HepG2 (cell line): ENCODE measurements around the gene EPDR1. TPM values are rescaled to one million over a fixed set of nuclear protein-coding genes. Genes with fewer than 3 reads are reported as not detected.

Source experiments
- ARHGAP35 ChIP-seq: sonication (generic); formaldehyde crosslinking; IDR thresholded peaks from 2 replicates; pipeline ENCODE4 v1.9.0; 2022; ENCODE audit warnings: mild to moderate bottlenecking, inconsistent platforms, moderate library complexity, missing genetic modification reagents, borderline replicate concordance
- CREB1 ChIP-seq, 2 experiments: fragments of 450-650 bp in 1 of 2; IDR thresholded peaks; 2 replicates each; pipeline ENCODE4 v1.6.1; 2016 to 2017; ENCODE audit warnings: control low read depth in 1 of 2, mild to moderate bottlenecking in 1 of 2, missing compliant biosample characterization in 1 of 2, missing genetic modification characterization in 1 of 2
- MBD4 ChIP-seq: IDR thresholded peaks from 2 replicates; pipeline ENCODE4 v1.6.1; 2012; ENCODE audit warnings: low read length, inconsistent platforms, borderline replicate concordance
- NR1H2 ChIP-seq: sonication (generic); formaldehyde crosslinking; IDR thresholded peaks from 2 replicates; pipeline ENCODE4 v1.8.1; 2022; ENCODE audit warnings: low read depth, missing genetic modification reagents, borderline replicate concordance
- ONECUT2 ChIP-seq: sonication (generic); formaldehyde crosslinking; IDR thresholded peaks from 2 replicates; pipeline ENCODE4 v1.4.0; 2020; ENCODE audit warnings: missing genetic modification reagents
- PTBP1 ChIP-seq: fragments of 200-400 bp; formaldehyde crosslinking; IDR thresholded peaks from 2 replicates; pipeline ENCODE4 v1.6.1; 2018; ENCODE audit warnings: low read length, low read depth; ENCODE audit not compliant: poor library complexity, severe bottlenecking
- REL ChIP-seq: sonication (generic); formaldehyde crosslinking; conservative IDR thresholded peaks from 2 replicates; pipeline ENCODE4 v1.8.0; 2022; ENCODE audit warnings: mild to moderate bottlenecking, missing genetic modification reagents, moderate library complexity
- SNAPC2 ChIP-seq: sonication (generic); formaldehyde crosslinking; IDR thresholded peaks from 2 replicates; pipeline ENCODE4 v1.8.1; 2022; ENCODE audit warnings: mild to moderate bottlenecking, missing genetic modification reagents
- ZFP36L1 ChIP-seq: sonication (generic); formaldehyde crosslinking; IDR thresholded peaks from 2 replicates; pipeline ENCODE4 v1.8.0; 2022; ENCODE audit warnings: mild to moderate bottlenecking, missing genetic modification reagents, moderate library complexity
- ZFP36L2 ChIP-seq: sonication (generic); formaldehyde crosslinking; IDR thresholded peaks from 2 replicates; pipeline ENCODE4 v1.4.0; 2020; ENCODE audit warnings: missing genetic modification reagents
- ZNF251 ChIP-seq: sonication (generic); formaldehyde crosslinking; IDR thresholded peaks from 2 replicates; pipeline ENCODE4 v1.9.0; 2021; ENCODE audit warnings: mild to moderate bottlenecking, missing genetic modification reagents
- ZNF30 ChIP-seq: sonication (generic); formaldehyde crosslinking; IDR thresholded peaks from 2 replicates; pipeline ENCODE4 v1.5.0; 2020; ENCODE audit warnings: mild to moderate bottlenecking, missing genetic modification reagents
- ZNF441 ChIP-seq: sonication (generic); formaldehyde crosslinking; IDR thresholded peaks from 2 replicates; pipeline ENCODE4 v1.7.0; 2021; ENCODE audit warnings: missing genetic modification reagents, borderline replicate concordance
- ZNF777 ChIP-seq: sonication (generic); formaldehyde crosslinking; IDR thresholded peaks from 2 replicates; pipeline ENCODE4 v1.4.0; 2020; ENCODE audit warnings: missing genetic modification reagents
- polyA plus RNA-seq, 8 experiments: library from polyadenylated mRNA; depleted of rRNA in 3 of 8; stranded (reverse) in 7 of 8; unstranded in 1 of 8; fragments of >200 nt; fragmentation: Illumina TruSeq in 4 of 8; extraction: Trizol in 4 of 8; gene quantifications; 2 replicates each; pipeline versions ENCODE4 v1.2.1 to v1.2.3, GENCODE V29; 2011 to 2016; ENCODE audit warnings: low read depth in 4 of 8, missing spikeins in 1 of 8, mixed read lengths in 1 of 8; ENCODE audit not compliant: insufficient read depth in 1 of 8
- total RNA-seq, 5 experiments: library from RNA; depleted of rRNA; stranded (reverse); fragments of >200 nt; fragmentation: Illumina TruSeq; extraction: Trizol; gene quantifications; 2 replicates each; pipeline ENCODE4 v1.2.3, GENCODE V29; 2016; ENCODE audit warnings: low read depth in 1 of 5
- TF ChIP-seq, protein P1 (sequence below): sonication (generic); formaldehyde crosslinking; IDR thresholded peaks from 2 replicates; pipeline ENCODE4 v1.4.0; 2020; ENCODE audit warnings: mild to moderate bottlenecking, missing genetic modification reagents
- TF ChIP-seq, protein P2 (sequence below): IDR thresholded peaks from 2 replicates; pipeline ENCODE4 v1.6.1; 2018; ENCODE audit warnings: missing genetic modification reagents, mild to moderate bottlenecking, missing compliant biosample characterization
- TF ChIP-seq, protein P3 (sequence below): IDR thresholded peaks from 2 replicates; pipeline ENCODE4 v1.6.1; 2012; ENCODE audit warnings: low read length, improper control_type of control experiment
- TF ChIP-seq, protein P4 (sequence below): sonication (generic); formaldehyde crosslinking; IDR thresholded peaks from 2 replicates; pipeline ENCODE4 v1.5.0; 2020; ENCODE audit warnings: missing genetic modification reagents, mild to moderate bottlenecking, borderline replicate concordance
- TF ChIP-seq, protein P5 (sequence below): IDR thresholded peaks from 2 replicates; pipeline ENCODE4 v1.6.1; 2012; ENCODE audit warnings: inconsistent platforms

The EPDR1 gene
- total and polyA plus RNA-seq, 2 of the 13 experiments (the other 11 are each of a cell fraction or from before 2014, with no cell fraction given), result 38.3 to 50.2 TPM

DNA sequence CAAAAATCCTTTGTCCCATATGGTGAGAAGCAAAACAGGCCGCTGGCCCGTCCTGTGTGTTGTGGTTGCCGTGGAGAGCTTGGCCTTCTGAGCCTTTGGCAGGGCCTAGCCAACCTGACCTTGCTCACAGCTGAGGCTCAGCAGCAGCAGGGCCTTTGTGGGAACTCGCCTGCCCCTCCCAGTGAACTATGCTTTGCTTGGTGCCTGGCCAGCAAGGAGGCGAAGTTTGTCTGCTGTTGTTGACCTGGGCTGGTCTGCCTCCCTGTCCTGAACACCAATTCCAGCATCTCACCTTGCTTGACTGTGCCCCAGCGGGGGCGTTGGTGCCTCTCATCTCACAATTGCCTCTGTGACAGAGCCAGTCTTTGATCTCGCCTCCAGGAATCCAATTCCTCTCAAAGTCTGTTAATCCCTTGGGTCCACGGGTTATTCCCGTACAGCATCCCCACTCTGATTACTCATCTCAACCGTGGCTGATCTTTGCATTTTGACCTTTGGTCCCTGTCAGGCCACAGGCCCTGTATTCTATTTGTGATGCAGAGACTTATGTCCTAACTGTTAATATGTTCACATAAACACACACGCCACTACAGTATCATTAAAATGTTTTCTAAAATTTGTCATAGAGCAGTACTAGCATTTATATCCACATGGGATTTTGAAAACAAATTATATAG lies 22.6 kb downstream of the EPDR1 start (continued):
- TF ChIP-seq, protein P1, sequence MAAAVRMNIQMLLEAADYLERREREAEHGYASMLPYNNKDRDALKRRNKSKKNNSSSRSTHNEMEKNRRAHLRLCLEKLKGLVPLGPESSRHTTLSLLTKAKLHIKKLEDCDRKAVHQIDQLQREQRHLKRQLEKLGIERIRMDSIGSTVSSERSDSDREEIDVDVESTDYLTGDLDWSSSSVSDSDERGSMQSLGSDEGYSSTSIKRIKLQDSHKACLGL, result peak; percentile 38; the same call in 1 of the 2 replicates
- peak; percentile 79; the same call in 1 of the 2 replicates for TF ChIP-seq ZFP36L1 (CRISPR knock-in tag)
- no peak for TF ChIP-seq REL (CRISPR knock-in tag)
- no peak for TF ChIP-seq NR1H2
- 0 out of 2 replicates have a peak, but pooled peaks have one; percentile 46 for TF ChIP-seq ZNF30
- TF ChIP-seq ONECUT2 (CRISPR knock-in tag), result peak; percentile 53; the same call in 1 of the 2 replicates
- TF ChIP-seq, protein P2, sequence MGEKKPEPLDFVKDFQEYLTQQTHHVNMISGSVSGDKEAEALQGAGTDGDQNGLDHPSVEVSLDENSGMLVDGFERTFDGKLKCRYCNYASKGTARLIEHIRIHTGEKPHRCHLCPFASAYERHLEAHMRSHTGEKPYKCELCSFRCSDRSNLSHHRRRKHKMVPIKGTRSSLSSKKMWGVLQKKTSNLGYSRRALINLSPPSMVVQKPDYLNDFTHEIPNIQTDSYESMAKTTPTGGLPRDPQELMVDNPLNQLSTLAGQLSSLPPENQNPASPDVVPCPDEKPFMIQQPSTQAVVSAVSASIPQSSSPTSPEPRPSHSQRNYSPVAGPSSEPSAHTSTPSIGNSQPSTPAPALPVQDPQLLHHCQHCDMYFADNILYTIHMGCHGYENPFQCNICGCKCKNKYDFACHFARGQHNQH (CRISPR knock-in tag), result peak; percentile 97
- TF ChIP-seq ZNF777 (CRISPR knock-in tag), result peak; percentile 35; the same call in 1 of the 2 replicates
- TF ChIP-seq MBD4, result peak; percentile 66; the same call in 1 of the 2 replicates
- TF ChIP-seq ZNF251, result no peak
- TF ChIP-seq PTBP1, result no peak
- TF ChIP-seq, protein P3, sequence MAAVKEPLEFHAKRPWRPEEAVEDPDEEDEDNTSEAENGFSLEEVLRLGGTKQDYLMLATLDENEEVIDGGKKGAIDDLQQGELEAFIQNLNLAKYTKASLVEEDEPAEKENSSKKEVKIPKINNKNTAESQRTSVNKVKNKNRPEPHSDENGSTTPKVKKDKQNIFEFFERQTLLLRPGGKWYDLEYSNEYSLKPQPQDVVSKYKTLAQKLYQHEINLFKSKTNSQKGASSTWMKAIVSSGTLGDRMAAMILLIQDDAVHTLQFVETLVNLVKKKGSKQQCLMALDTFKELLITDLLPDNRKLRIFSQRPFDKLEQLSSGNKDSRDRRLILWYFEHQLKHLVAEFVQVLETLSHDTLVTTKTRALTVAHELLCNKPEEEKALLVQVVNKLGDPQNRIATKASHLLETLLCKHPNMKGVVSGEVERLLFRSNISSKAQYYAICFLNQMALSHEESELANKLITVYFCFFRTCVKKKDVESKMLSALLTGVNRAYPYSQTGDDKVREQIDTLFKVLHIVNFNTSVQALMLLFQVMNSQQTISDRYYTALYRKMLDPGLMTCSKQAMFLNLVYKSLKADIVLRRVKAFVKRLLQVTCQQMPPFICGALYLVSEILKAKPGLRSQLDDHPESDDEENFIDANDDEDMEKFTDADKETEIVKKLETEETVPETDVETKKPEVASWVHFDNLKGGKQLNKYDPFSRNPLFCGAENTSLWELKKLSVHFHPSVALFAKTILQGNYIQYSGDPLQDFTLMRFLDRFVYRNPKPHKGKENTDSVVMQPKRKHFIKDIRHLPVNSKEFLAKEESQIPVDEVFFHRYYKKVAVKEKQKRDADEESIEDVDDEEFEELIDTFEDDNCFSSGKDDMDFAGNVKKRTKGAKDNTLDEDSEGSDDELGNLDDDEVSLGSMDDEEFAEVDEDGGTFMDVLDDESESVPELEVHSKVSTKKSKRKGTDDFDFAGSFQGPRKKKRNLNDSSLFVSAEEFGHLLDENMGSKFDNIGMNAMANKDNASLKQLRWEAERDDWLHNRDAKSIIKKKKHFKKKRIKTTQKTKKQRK, result no peak
- no peak for TF ChIP-seq ZFP36L2
- TF ChIP-seq ZNF441 (CRISPR knock-in tag), result no peak; the same call in 1 of the 2 replicates
- TF ChIP-seq ARHGAP35 (CRISPR knock-in tag), result no peak
- peak; percentile 66 for TF ChIP-seq CREB1 (IDR thresholded peaks at IDR 0.05)
- peak; percentile 81 for TF ChIP-seq CREB1 (CRISPR knock-in tag; IDR thresholded peaks at IDR 0.05)
- TF ChIP-seq, protein P4, sequence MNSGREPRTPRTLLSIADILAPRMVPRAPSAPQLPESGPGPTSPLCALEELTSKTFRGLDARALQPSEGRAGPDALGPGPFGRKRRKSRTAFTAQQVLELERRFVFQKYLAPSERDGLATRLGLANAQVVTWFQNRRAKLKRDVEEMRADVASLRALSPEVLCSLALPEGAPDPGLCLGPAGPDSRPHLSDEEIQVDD (CRISPR knock-in tag), result no peak
- TF ChIP-seq SNAPC2 (CRISPR knock-in tag), result peak; percentile 85; the same call in 1 of the 2 replicates
- TF ChIP-seq, protein P5, sequence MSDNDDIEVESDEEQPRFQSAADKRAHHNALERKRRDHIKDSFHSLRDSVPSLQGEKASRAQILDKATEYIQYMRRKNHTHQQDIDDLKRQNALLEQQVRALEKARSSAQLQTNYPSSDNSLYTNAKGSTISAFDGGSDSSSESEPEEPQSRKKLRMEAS, result peak; percentile 74
